Measurements from ENCODE around the gene RAB23. TPM values are rescaled to one million over a fixed set of nuclear protein-coding genes. Genes with fewer than 3 reads are reported as not detected.

The RAB23 gene
- total RNA-seq, 1 donor from 2014 or later: 8.1 TPM

GRCh38 chr6:57142178-57142525 lies 80.0 kb downstream of the RAB23 start:
- H3K27ac Mint-ChIP-seq (ENCODE audit: unreplicated experiment): no peak overlapping the region
- TF ChIP-seq CTCF (IDR thresholded peaks at IDR 0.05; ENCODE audit: unreplicated experiment): no peak
- H3K27me3 Mint-ChIP-seq (ENCODE audit: unreplicated experiment): no peaks in the 10 kb centered on the region
- DNase-seq (ENCODE audit: low spot score): no peak
- H3K9me3 Mint-ChIP-seq (ENCODE audit: unreplicated experiment): no peaks in the 10 kb centered on the region
- H3K4me1 Mint-ChIP-seq (ENCODE audit: unreplicated experiment): no peaks in the 10 kb centered on the region
- peak overlapping the region; percentile 0 for H3K4me3 Mint-ChIP-seq (ENCODE audit: unreplicated experiment)
- peaks cover 19% of the 10 kb centered on the region for H3K36me3 Mint-ChIP-seq (ENCODE audit: low read depth, unreplicated experiment)

GRCh38 chr6:57141451-57142177 lies 80.5 kb downstream of the RAB23 start:
- no peak for TF ChIP-seq CTCF (IDR thresholded peaks at IDR 0.05; ENCODE audit: unreplicated experiment)
- Mint-ChIP-seq H3K36me3 (ENCODE audit: low read depth, unreplicated experiment) (peaks cover 21% of the 10 kb centered on the region), H3K4me3 (ENCODE audit: unreplicated experiment) (peak overlapping the region; percentile 0)

GRCh38 chr6:57138026-57138425 lies 84.1 kb downstream of the RAB23 start:
- Mint-ChIP-seq H3K4me3 (ENCODE audit: unreplicated experiment) (no peak overlapping the region), H3K4me1 (ENCODE audit: unreplicated experiment) (no peaks in the 10 kb centered on the region), H3K36me3 (ENCODE audit: low read depth, unreplicated experiment) (peaks cover 21% of the 10 kb centered on the region), H3K27me3 (ENCODE audit: unreplicated experiment) (no peaks in the 10 kb centered on the region), H3K9me3 (ENCODE audit: unreplicated experiment) (no peaks in the 10 kb centered on the region), H3K27ac (ENCODE audit: unreplicated experiment) (no peak overlapping the region)
- TF ChIP-seq CTCF (IDR thresholded peaks at IDR 0.05; ENCODE audit: unreplicated experiment): no peak
- no peak for DNase-seq (ENCODE audit: low spot score)

More at GRCh38 chr6:57141451-57142177, 80.5 kb downstream of the RAB23 start:
- no peaks in the 10 kb centered on the region for H3K9me3 Mint-ChIP-seq (ENCODE audit: unreplicated experiment)
- no peak for DNase-seq (ENCODE audit: low spot score)
- H3K4me1 Mint-ChIP-seq (ENCODE audit: unreplicated experiment): no peaks in the 10 kb centered on the region
- no peaks in the 10 kb centered on the region for H3K27me3 Mint-ChIP-seq (ENCODE audit: unreplicated experiment)
- no peak overlapping the region for H3K27ac Mint-ChIP-seq (ENCODE audit: unreplicated experiment)

- Mint-ChIP-seq H3K27ac (ENCODE audit: unreplicated experiment) (no peak overlapping the region), H3K27me3 (ENCODE audit: unreplicated experiment) (no peaks in the 10 kb centered on the region), H3K4me1 (ENCODE audit: unreplicated experiment) (no peaks in the 10 kb centered on the region), H3K9me3 (ENCODE audit: unreplicated experiment) (no peaks in the 10 kb centered on the region), H3K36me3 (ENCODE audit: low read depth, unreplicated experiment) (peaks cover 15% of the 10 kb centered on the region), H3K4me3 (ENCODE audit: unreplicated experiment) (no peak overlapping the region)
- no peak for TF ChIP-seq CTCF (IDR thresholded peaks at IDR 0.05; ENCODE audit: unreplicated experiment)
- DNase-seq (ENCODE audit: low spot score): no peak
Observed at GRCh38 chr6:57137350-57137749, 84.8 kb downstream of the RAB23 start.

Other genes starting within 250 kb of the RAB23 start
- 44.3 TPM for gene KIAA1586, start 175.6 kb downstream of the RAB23 start, total RNA-seq (ENCODE audit: unreplicated experiment)
- 129 TPM for gene ZNF451, start 132.1 kb downstream of the RAB23 start, total RNA-seq (ENCODE audit: unreplicated experiment)
- 1.3 TPM for gene BAG2, start 50.0 kb downstream of the RAB23 start, total RNA-seq (ENCODE audit: unreplicated experiment)
- 16.2 TPM for gene PRIM2, start 95.3 kb upstream of the RAB23 start, total RNA-seq (ENCODE audit: unreplicated experiment)